Hepatocyte (in vitro differentiated cells): Measurements from ENCODE around the gene STK39. TPM values are rescaled to one million over a fixed set of nuclear protein-coding genes. Genes with fewer than 3 reads are reported as not detected.

ENCODE experiments used
- DNase-seq: peaks from one replicate; pipeline ENCODE4 v3.0.0-alpha.2; 2016; ENCODE audit warnings: low spot score
- H2AFZ ChIP-seq: fragments of 200-600 bp; sonication (generic); 2 replicates; pipeline ENCODE4 v1.6.0; 2016; ENCODE audit warnings: antibody characterized with exemption, mild to moderate bottlenecking
- H3K27ac ChIP-seq: fragments of 200-600 bp; sonication (generic); 2 replicates; pipeline ENCODE4 v1.5.1; 2016; ENCODE audit warnings: mild to moderate bottlenecking
- H3K27me3 ChIP-seq: fragments of 200-600 bp; sonication (generic); 2 replicates; pipeline ENCODE4 v1.6.1; 2016
- H3K36me3 ChIP-seq: fragments of 200-600 bp; sonication (generic); replicated peaks from 2 replicates; pipeline ENCODE4 v1.5.1; 2016; ENCODE audit warnings: low read depth; ENCODE audit not compliant: insufficient read depth
- H3K4me1 ChIP-seq: fragments of 200-600 bp; sonication (generic); 2 replicates; pipeline ENCODE4 v1.5.1; 2016; ENCODE audit warnings: mild to moderate bottlenecking, moderate library complexity; ENCODE audit not compliant: insufficient read depth
- H3K4me2 ChIP-seq: fragments of 200-600 bp; sonication (generic); 2 replicates; pipeline ENCODE4 v1.6.0; 2016
- H3K4me3 ChIP-seq: fragments of 200-600 bp; sonication (generic); 2 replicates; pipeline ENCODE4 v1.5.1; 2016; ENCODE audit warnings: mild to moderate bottlenecking
- H3K79me2 ChIP-seq: fragments of 200-600 bp; sonication (generic); 2 replicates; pipeline ENCODE4 v1.6.0; 2017; ENCODE audit warnings: mild to moderate bottlenecking
- H3K9me2 ChIP-seq: fragments of 200-600 bp; sonication (generic); replicated peaks from 2 replicates; pipeline ENCODE4 v1.6.0; 2017; ENCODE audit warnings: mild to moderate bottlenecking; ENCODE audit not compliant: insufficient read depth
- H3K9me3 ChIP-seq: fragments of 200-600 bp; sonication (generic); 2 replicates; pipeline ENCODE4 v1.5.1; 2016; ENCODE audit warnings: low read depth, mild to moderate bottlenecking
- H4K20me1 ChIP-seq: fragments of 200-600 bp; sonication (generic); 2 replicates; pipeline ENCODE4 v1.6.0; 2016; ENCODE audit warnings: mild to moderate bottlenecking; ENCODE audit not compliant: insufficient read depth, poor library complexity, severe bottlenecking
- CTCF ChIP-seq: fragments of 200-600 bp; sonication (generic); IDR thresholded peaks from 2 replicates; pipeline ENCODE4 v1.5.1; 2016; ENCODE audit warnings: antibody characterized with exemption, mild to moderate bottlenecking; ENCODE audit not compliant: poor library complexity
- EZH2 ChIP-seq: fragments of 200-600 bp; sonication (generic); IDR thresholded peaks from 2 replicates; pipeline ENCODE4 v1.6.1; 2016; ENCODE audit warnings: antibody characterized with exemption, mild to moderate bottlenecking, borderline replicate concordance
- EZH2phosphoT487 ChIP-seq: fragments of 200-600 bp; sonication (generic); IDR thresholded peaks from one replicate; pipeline ENCODE4 v1.6.1; 2018; ENCODE audit warnings: antibody characterized with exemption, mild to moderate bottlenecking, low read depth, moderate library complexity; ENCODE audit not compliant: unreplicated experiment, severe bottlenecking
- WGBS: methylation state at CpG from one replicate; pipeline ENCODE4 v1.1.6; 2016; ENCODE audit warnings: low lambda C conversion rate; ENCODE audit errors: missing lambda C conversion rate; 5-methylcytosine and 5-hydroxymethylcytosine counted together
- polyA plus RNA-seq: library from polyadenylated mRNA; unstranded; fragments of >200 nt; fragmentation: Nextera tagmentation; extraction: Ambion mirVana; gene quantifications from 2 replicates; pipeline ENCODE4 v1.2.1, GENCODE V29; 2016
- total RNA-seq: library from RNA; depleted of rRNA; stranded (reverse); fragments of >200 nt; gene quantifications from 2 replicates; pipeline ENCODE4 v1.2.3, GENCODE V29; 2014

The STK39 gene
- total and polyA plus RNA-seq, 2 experiments from 2014 or later = 26.9 to 39.4 TPM

GRCh38 chr2:168244318-168244717 lies 3.1 kb downstream of the STK39 start:
- Histone ChIP-seq H2AFZ (no peak overlapping the region), H4K20me1 (peaks cover 24% of the 10 kb centered on the region), H3K27ac (peak overlapping the region; percentile 59), H3K4me1 (peaks cover 54% of the 10 kb centered on the region), H3K9me3 (no peaks in the 10 kb centered on the region), H3K36me3 (no peaks in the 10 kb centered on the region), H3K4me2 (peak overlapping the region; percentile 85), H3K27me3 (no peaks in the 10 kb centered on the region), H3K79me2 (peaks cover 74% of the 10 kb centered on the region), H3K4me3 (no peak overlapping the region), H3K9me2 (no peaks in the 10 kb centered on the region)
- no peak for TF ChIP-seq EZH2
- TF ChIP-seq EZH2phosphoT487 = no peak
- no peak for TF ChIP-seq CTCF
- 56% methylated on average over 8 of the region's 8 CpGs for WGBS
- peak; percentile 43 for DNase-seq

GRCh38 chr2:168243061-168243460 lies 4.3 kb downstream of the STK39 start:
- WGBS = 82% methylated on average over 5 of the region's 5 CpGs
- Histone ChIP-seq H3K27me3 (no peaks in the 10 kb centered on the region), H4K20me1 (peaks cover 24% of the 10 kb centered on the region), H3K4me2 (peak overlapping the region; percentile 85), H3K36me3 (no peaks in the 10 kb centered on the region), H3K79me2 (peaks cover 86% of the 10 kb centered on the region), H3K9me3 (no peaks in the 10 kb centered on the region), H3K4me1 (peaks cover 46% of the 10 kb centered on the region), H2AFZ (no peak overlapping the region), H3K4me3 (no peak overlapping the region), H3K9me2 (no peaks in the 10 kb centered on the region), H3K27ac (no peak overlapping the region)
- no peak for TF ChIP-seq EZH2
- no peak for TF ChIP-seq EZH2phosphoT487
- TF ChIP-seq CTCF = no peak
- DNase-seq = no peak

GRCh38 chr2:168241746-168242145 lies 5.6 kb downstream of the STK39 start:
- H3K4me3 ChIP-seq = no peak overlapping the region
- no peaks in the 10 kb centered on the region for H3K27me3 ChIP-seq
- no peaks in the 10 kb centered on the region for H3K36me3 ChIP-seq
- peaks cover 92% of the 10 kb centered on the region for H3K79me2 ChIP-seq
- no peaks in the 10 kb centered on the region for H3K9me3 ChIP-seq
- no peak overlapping the region for H3K27ac ChIP-seq
- no peaks in the 10 kb centered on the region for H3K9me2 ChIP-seq
- no peak for DNase-seq
- H3K4me1 ChIP-seq = peaks cover 48% of the 10 kb centered on the region
- H4K20me1 ChIP-seq = peaks cover 24% of the 10 kb centered on the region
- peak overlapping the region; percentile 34 for H3K4me2 ChIP-seq
- H2AFZ ChIP-seq = no peak overlapping the region
- TF ChIP-seq CTCF (no peak), EZH2 (no peak), EZH2phosphoT487 (no peak)
- WGBS = 72% methylated on average over 5 of the region's 5 CpGs

GRCh38 chr2:168241208-168241607 lies 6.2 kb downstream of the STK39 start:
- Histone ChIP-seq H3K79me2 (peaks cover 87% of the 10 kb centered on the region), H3K4me3 (no peak overlapping the region), H2AFZ (no peak overlapping the region), H3K9me2 (no peaks in the 10 kb centered on the region), H3K27ac (no peak overlapping the region), H3K4me2 (peak overlapping the region; percentile 34), H3K36me3 (no peaks in the 10 kb centered on the region), H3K4me1 (peaks cover 48% of the 10 kb centered on the region), H4K20me1 (peaks cover 24% of the 10 kb centered on the region), H3K27me3 (no peaks in the 10 kb centered on the region), H3K9me3 (no peaks in the 10 kb centered on the region)
- 78% methylated on average over 5 of the region's 5 CpGs for WGBS
- DNase-seq = no peak
- TF ChIP-seq EZH2 = no peak
- no peak for TF ChIP-seq CTCF
- TF ChIP-seq EZH2phosphoT487 = no peak
